Stimulated activated CD4-positive, alpha-beta T cell treated with anti-CD3 and anti-CD28 coated beads, Interleukin-4, amount 100 ng/mL, for 48 hours (primary cell): ENCODE data around the gene C10orf71.

Source experiments
- DNase-seq, 2 donors: peaks; one replicate each; pipeline ENCODE4 v3.0.0-alpha.2; 2020; ENCODE audit warnings: low read depth in 2 of 2

Gene C10orf71

GRCh38 chr10:49295297-49295696, 3.7 kb upstream of the C10orf71 start:
- DNase-seq: no peak

GRCh38 chr10:49296382-49296781, 2.6 kb upstream of the C10orf71 start:
- no peak for DNase-seq

- DNase-seq: no peak
Observed at GRCh38 chr10:49296836-49297235, 2.1 kb upstream of the C10orf71 start.

GRCh38 chr10:49297818-49298670, 926 bp upstream of the C10orf71 start:
- no peak for DNase-seq

- DNase-seq: no peak
Observed at GRCh38 chr10:49298671-49298982, 343 bp upstream of the C10orf71 start.

- DNase-seq: no peak
Observed at GRCh38 chr10:49299816-49300139, 808 bp downstream of the C10orf71 start.

- no peak for DNase-seq
Observed at GRCh38 chr10:49300140-49300974, 1.4 kb downstream of the C10orf71 start.

GRCh38 chr10:49301302-49301701, 2.3 kb downstream of the C10orf71 start:
- DNase-seq: no peak

GRCh38 chr10:49302088-49302487, 3.1 kb downstream of the C10orf71 start:
- no peak for DNase-seq

- no peak for DNase-seq
Observed at GRCh38 chr10:49303711-49304110, 4.7 kb downstream of the C10orf71 start.

GRCh38 chr10:49304137-49304536, 5.2 kb downstream of the C10orf71 start:
- no peak for DNase-seq

GRCh38 chr10:49307921-49308320, 9.0 kb downstream of the C10orf71 start:
- DNase-seq: no peak

GRCh38 chr10:49308881-49309280, 9.9 kb downstream of the C10orf71 start:
- DNase-seq: no peak

- no peak for DNase-seq
Observed at GRCh38 chr10:49309691-49310411, 10.9 kb downstream of the C10orf71 start.

GRCh38 chr10:49310460-49310859, 11.5 kb downstream of the C10orf71 start:
- no peak for DNase-seq

GRCh38 chr10:49310901-49311554, 12.1 kb downstream of the C10orf71 start:
- DNase-seq: no peak

- no peak for DNase-seq
Observed at GRCh38 chr10:49311555-49312236, 12.7 kb downstream of the C10orf71 start.

GRCh38 chr10:49312246-49312869, 13.4 kb downstream of the C10orf71 start:
- no peak for DNase-seq

GRCh38 chr10:49313501-49314070, 14.6 kb downstream of the C10orf71 start:
- no peak for DNase-seq

GRCh38 chr10:49314806-49315205, 15.8 kb downstream of the C10orf71 start:
- DNase-seq: no peak

- no peak for DNase-seq
Observed at GRCh38 chr10:49318028-49318427, 19.1 kb downstream of the C10orf71 start.
